Endothelial cell of umbilical vein (primary cell): ENCODE measurements around the gene REPIN1. TPM values are rescaled to one million over a fixed set of nuclear protein-coding genes. Genes with fewer than 3 reads are reported as not detected.

Experiments used
- BruUV-seq: library from RNA; stranded (reverse); fragments of 400-500 nt; replicated peaks from 2 replicates; lab custom pipeline; 2021; lab: Mats Ljungman, UMichigan
- CTCF ChIA-PET: fragments of 300-600, 350-600 bp; sonication (Branson Sonifier 250); formaldehyde crosslinking; loops from one replicate; lab custom pipeline; 2021; ENCODE audit warnings: antibody characterized with exemption, inconsistent platforms; lab: Charles Lee
- POLR2A ChIA-PET: fragments of 300-600, 350-600 bp; sonication (Branson Sonifier 250); formaldehyde crosslinking; loops from one replicate; lab custom pipeline; 2021; ENCODE audit warnings: antibody characterized with exemption, inconsistent platforms; lab: Charles Lee
- DNase-seq: peaks from one replicate; pipeline ENCODE4 v3.0.0-alpha.2; 2011; ENCODE audit warnings: low read depth, low spot score
- FAIRE-seq: peaks from 2 replicates; lab custom pipeline; 2011; peaks lifted over from hg19 to GRCh38; lab: Jason Lieb, UNC
- H2AFZ ChIP-seq: 2 replicates; pipeline ENCODE4 v1.6.0; 2012; ENCODE audit warnings: low read depth, low read length, control low read depth, inconsistent platforms
- H3K27ac ChIP-seq: 2 replicates; pipeline ENCODE4 v1.5.1; 2011; ENCODE audit warnings: low read depth, mild to moderate bottlenecking, control low read depth, low read length, moderate library complexity; ENCODE audit not compliant: insufficient read depth
- H3K27me3 ChIP-seq, 2 experiments: 2 replicates each; pipeline versions ENCODE4 v1.6.0 to v1.6.1; 2011; ENCODE audit warnings: low read length in 2 of 2, mixed read lengths in 1 of 2; ENCODE audit not compliant: control insufficient read depth in 2 of 2, insufficient read depth in 2 of 2
- H3K36me3 ChIP-seq, 2 experiments: 2 replicates in 1 of 2; 3 replicates in 1 of 2; pipeline ENCODE4 v1.5.1; 2011; ENCODE audit warnings: low read length in 2 of 2, mild to moderate bottlenecking in 1 of 2, moderate library complexity in 1 of 2; ENCODE audit not compliant: control insufficient read depth in 2 of 2, insufficient read depth in 2 of 2; ENCODE audit errors: extremely low read depth in 1 of 2
- H3K4me1 ChIP-seq: 3 replicates; pipeline ENCODE4 v1.5.1; 2011; ENCODE audit warnings: mild to moderate bottlenecking, low read length; ENCODE audit not compliant: control insufficient read depth, insufficient read depth; ENCODE audit errors: extremely low read depth
- H3K4me2 ChIP-seq: 2 replicates; pipeline ENCODE4 v1.6.1; 2011; ENCODE audit warnings: low read length, control low read depth, mixed read lengths; ENCODE audit not compliant: insufficient read depth
- H3K4me3 ChIP-seq, 3 experiments: fragments of 200-600 bp in 1 of 3; sonication (generic), shearing (Covaris generic) in 1 of 3; replicated peaks in 1 of 3; 2 replicates each; pipeline ENCODE4 v1.5.1; 2011 to 2016; ENCODE audit warnings: control low read depth in 3 of 3, low read length in 3 of 3, mild to moderate bottlenecking in 2 of 3, inconsistent platforms in 1 of 3, low read depth in 1 of 3, moderate library complexity in 1 of 3; ENCODE audit not compliant: insufficient read depth in 1 of 3
- H3K79me2 ChIP-seq: 2 replicates; pipeline ENCODE4 v1.6.0; 2012; ENCODE audit warnings: low read length, inconsistent platforms; ENCODE audit not compliant: control insufficient read depth, insufficient read depth
- H3K9ac ChIP-seq: replicated peaks from 2 replicates; pipeline ENCODE3; 2011; ENCODE audit warnings: low read length, control low read depth; ENCODE audit not compliant: insufficient read depth; ENCODE audit errors: extremely low read depth
- H3K9me1 ChIP-seq: replicated peaks from 3 replicates; pipeline ENCODE4 v1.6.0; 2011; ENCODE audit warnings: mild to moderate bottlenecking, low read length; ENCODE audit not compliant: control insufficient read depth, insufficient read depth; ENCODE audit errors: extremely low read depth
- H3K9me3 ChIP-seq: replicated peaks from 2 replicates; pipeline ENCODE4 v1.5.1; 2012; ENCODE audit warnings: low read length, inconsistent platforms; ENCODE audit not compliant: control insufficient read depth, insufficient read depth
- H4K20me1 ChIP-seq: replicated peaks from 2 replicates; pipeline ENCODE3; 2011; ENCODE audit warnings: mild to moderate bottlenecking, low read length; ENCODE audit not compliant: control insufficient read depth, insufficient read depth; ENCODE audit errors: extremely low read depth
- CTCF ChIP-seq, 2 donors: IDR thresholded peaks; 1 replicate in 1 of 2; 2 replicates in 1 of 2; pipeline ENCODE4 v1.5.1; 2011; ENCODE audit warnings: low read length in 2 of 2, mild to moderate bottlenecking in 2 of 2, moderate library complexity in 2 of 2, control low read depth in 1 of 2, inconsistent platforms in 1 of 2, low read depth in 1 of 2; ENCODE audit not compliant: insufficient read depth in 1 of 2; ENCODE audit errors: extremely low read depth in 1 of 2
- EZH2 ChIP-seq: IDR thresholded peaks from 2 replicates; pipeline ENCODE4 v1.6.1; 2012; ENCODE audit warnings: borderline replicate concordance, low read depth, mild to moderate bottlenecking, moderate library complexity, low read length, inconsistent platforms; ENCODE audit not compliant: severe bottlenecking
- FOS ChIP-seq: IDR thresholded peaks from 2 replicates; pipeline ENCODE4 v1.6.1; 2011; ENCODE audit warnings: mild to moderate bottlenecking, low read length, moderate library complexity, borderline replicate concordance; ENCODE audit not compliant: insufficient read depth
- GATA2 ChIP-seq: IDR thresholded peaks from 2 replicates; pipeline ENCODE4 v1.7.0; 2011; ENCODE audit warnings: low read depth, mild to moderate bottlenecking, moderate library complexity, mixed read lengths, low read length; ENCODE audit not compliant: insufficient read length, insufficient read depth
- JUN ChIP-seq: IDR thresholded peaks from 2 replicates; pipeline ENCODE4 v1.6.1; 2011; ENCODE audit warnings: borderline replicate concordance, low read depth; ENCODE audit not compliant: insufficient read length, insufficient read depth
- MAX ChIP-seq: IDR thresholded peaks from 2 replicates; pipeline ENCODE4 v1.6.1; 2011; ENCODE audit not compliant: insufficient read depth, insufficient read length
- MYC ChIP-seq: IDR thresholded peaks from one replicate; pipeline ENCODE4 v1.6.1; 2011; ENCODE audit warnings: mild to moderate bottlenecking, low read depth, low read length
- POLR2A ChIP-seq: IDR thresholded peaks from 2 replicates; pipeline ENCODE4 v1.6.1; 2012; ENCODE audit warnings: low read depth, mild to moderate bottlenecking, control low read depth, low read length
- POLR2AphosphoS5 ChIP-seq: IDR thresholded peaks from 2 replicates; pipeline ENCODE4 v1.6.1; 2012; ENCODE audit warnings: low read depth, mild to moderate bottlenecking, control low read depth, low read length, moderate library complexity; ENCODE audit not compliant: insufficient read depth
- dilution Hi-C: fragments of 300-500 bp; cut with MboI; formaldehyde crosslinking; loops from one replicate; pipeline ENCODE4 v1.15.0; 2019; ENCODE audit warnings: low sequenced_read_pairs; ENCODE audit not compliant: extremely low pct_ligation_motif_present
- intact Hi-C: fragments of 100-400 bp; cut with micrococcal nuclease; formaldehyde crosslinking; loops from one replicate; pipeline ENCODE4 v1.10.0; 2022
- polyA plus RNA-seq, 4 experiments: library from polyadenylated mRNA; depleted of rRNA in 3 of 4; stranded (reverse) in 3 of 4; unstranded in 1 of 4; fragments of >200 nt; gene quantifications; 2 replicates each; pipeline versions ENCODE4 v1.2.1 to v1.2.3, GENCODE V29; 2011 to 2012; ENCODE audit warnings: missing spikeins in 1 of 4
- total RNA-seq: library from RNA; stranded (reverse); gene quantifications from 2 replicates; pipeline ENCODE4 v1.2.3, GENCODE V29; 2021

Gene REPIN1
- total and polyA plus RNA-seq, 2 donors (not counting 3 experiments of a cell fraction or from before 2014, with no cell fraction given), result 108 to 140 TPM

- FAIRE-seq, result no peak
- H3K9me3 ChIP-seq, result no peaks in the 10 kb centered on the region
- ChIA-PET POLR2A (no interaction called here), CTCF (no interaction called here)
- dilution Hi-C loops, result no loop called here
- no peaks in the 10 kb centered on the region for H3K9me1 ChIP-seq
- H3K4me2 ChIP-seq, result no peak overlapping the region
- no peaks in the 10 kb centered on the region for H3K36me3 ChIP-seq
- H3K9ac ChIP-seq, result no peak overlapping the region
- H3K27ac ChIP-seq, result no peak overlapping the region
- H3K79me2 ChIP-seq, result no peaks in the 10 kb centered on the region
- no peaks in the 10 kb centered on the region for H3K27me3 ChIP-seq
- no peak for DNase-seq
- H3K4me3 ChIP-seq, result no peak overlapping the region
- H2AFZ ChIP-seq, result no peak overlapping the region
- no peaks in the 10 kb centered on the region for H4K20me1 ChIP-seq
- H3K4me1 ChIP-seq, result no peaks in the 10 kb centered on the region
- intact Hi-C loops, result no loop called here
- no peak for TF ChIP-seq POLR2AphosphoS5
- no peak for TF ChIP-seq GATA2
- TF ChIP-seq POLR2A, result no peak
- TF ChIP-seq CTCF (IDR thresholded peaks at IDR 0.05; ENCODE audit: extremely low read depth in 1 of 2, insufficient read depth in 1 of 2, low read depth in 1 of 2, low read length in 2 of 2), result no peak
- TF ChIP-seq JUN, result no peak
- no peak for TF ChIP-seq EZH2
- TF ChIP-seq MYC, result no peak
- TF ChIP-seq FOS, result no peak
- TF ChIP-seq MAX, result no peak
- no TSS peak for BruUV-seq
Observed at GRCh38 chr7:150332852-150333635, 35.6 kb upstream of the REPIN1 start.
